HEK293 (cell line): ENCODE measurements around the gene FICD.

Source experiments
- EGR2 ChIP-seq: fragments of 450-650 bp; formaldehyde crosslinking; IDR thresholded peaks from 2 replicates; pipeline ENCODE4 v1.5.1; 2016; ENCODE audit warnings: low read depth, missing biosample characterization, missing genetic modification characterization
- ELK4 ChIP-seq: IDR thresholded peaks from 2 replicates; pipeline ENCODE4 v1.6.1; 2011; ENCODE audit warnings: mild to moderate bottlenecking, low read depth, low read length, borderline replicate concordance
- FEZF1 ChIP-seq: fragments of 450-650 bp; formaldehyde crosslinking; IDR thresholded peaks from 2 replicates; pipeline ENCODE4 v1.5.1; 2016; ENCODE audit warnings: missing biosample characterization, missing genetic modification characterization
- GLIS1 ChIP-seq: fragments of 450-650 bp; formaldehyde crosslinking; IDR thresholded peaks from 2 replicates; pipeline ENCODE4 v1.5.1; 2016; ENCODE audit warnings: missing biosample characterization, missing genetic modification characterization
- HOXA7 ChIP-seq: sonication (generic); formaldehyde crosslinking; IDR thresholded peaks from 2 replicates; pipeline ENCODE4 v1.8.1; 2022; ENCODE audit warnings: missing genetic modification reagents, borderline replicate concordance
- KLF8 ChIP-seq: fragments of 450-650 bp; formaldehyde crosslinking; IDR thresholded peaks from 2 replicates; pipeline ENCODE4 v1.5.1; 2016; ENCODE audit warnings: missing biosample characterization, missing genetic modification characterization
- PBX3 ChIP-seq: sonication (generic); formaldehyde crosslinking; IDR thresholded peaks from 2 replicates; pipeline ENCODE4 v1.8.1; 2022; ENCODE audit warnings: mild to moderate bottlenecking, moderate library complexity, missing genetic modification reagents
- SCRT2 ChIP-seq: fragments of 450-650 bp; formaldehyde crosslinking; IDR thresholded peaks from 2 replicates; pipeline ENCODE4 v1.5.1; 2016; ENCODE audit warnings: missing biosample characterization, missing genetic modification characterization
- TSHZ1 ChIP-seq: fragments of 450-650 bp; formaldehyde crosslinking; IDR thresholded peaks from 2 replicates; pipeline ENCODE4 v1.5.1; 2016; ENCODE audit warnings: missing biosample characterization, missing genetic modification characterization, borderline replicate concordance
- ZBTB1 ChIP-seq: fragments of 450-650 bp; formaldehyde crosslinking; IDR thresholded peaks from 2 replicates; pipeline ENCODE4 v1.5.1; 2016; ENCODE audit warnings: missing biosample characterization, missing genetic modification characterization
- ZBTB17 ChIP-seq: fragments of 450-650 bp; formaldehyde crosslinking; IDR thresholded peaks from 2 replicates; pipeline ENCODE4 v1.5.1; 2016; ENCODE audit warnings: missing biosample characterization, missing genetic modification characterization
- ZBTB20 ChIP-seq: fragments of 450-650 bp; formaldehyde crosslinking; IDR thresholded peaks from 2 replicates; pipeline ENCODE4 v1.5.1; 2016; ENCODE audit warnings: missing biosample characterization, missing genetic modification characterization
- ZBTB6 ChIP-seq: fragments of 450-650 bp; formaldehyde crosslinking; IDR thresholded peaks from 2 replicates; pipeline ENCODE4 v1.5.1; 2017; ENCODE audit warnings: missing biosample characterization, missing genetic modification characterization
- ZBTB8A ChIP-seq: fragments of 450-650 bp; formaldehyde crosslinking; IDR thresholded peaks from 2 replicates; pipeline ENCODE4 v1.5.1; 2016; ENCODE audit warnings: missing biosample characterization, missing genetic modification characterization
- ZNF10 ChIP-seq: fragments of 450-650 bp; formaldehyde crosslinking; IDR thresholded peaks from 2 replicates; pipeline ENCODE4 v1.5.1; 2017; ENCODE audit warnings: missing biosample characterization, missing genetic modification characterization
- ZNF121 ChIP-seq: fragments of 450-650 bp; formaldehyde crosslinking; IDR thresholded peaks from 2 replicates; pipeline ENCODE4 v1.5.1; 2016; ENCODE audit warnings: missing biosample characterization, missing genetic modification characterization
- ZNF211 ChIP-seq: fragments of 450-650 bp; formaldehyde crosslinking; IDR thresholded peaks from 2 replicates; pipeline ENCODE4 v1.5.1; 2016; ENCODE audit warnings: low read depth, missing biosample characterization, missing genetic modification characterization
- ZNF350 ChIP-seq: fragments of 450-650 bp; formaldehyde crosslinking; IDR thresholded peaks from 2 replicates; pipeline ENCODE4 v1.5.0; 2017; ENCODE audit warnings: missing biosample characterization, mild to moderate bottlenecking, missing genetic modification characterization
- ZNF362 ChIP-seq: fragments of 450-650 bp; formaldehyde crosslinking; IDR thresholded peaks from 2 replicates; pipeline ENCODE4 v1.5.1; 2016; ENCODE audit warnings: missing biosample characterization, missing genetic modification characterization
- ZNF426 ChIP-seq: fragments of 450-650 bp; formaldehyde crosslinking; IDR thresholded peaks from 2 replicates; pipeline ENCODE4 v1.5.1; 2017; ENCODE audit warnings: missing biosample characterization, missing genetic modification characterization, mild to moderate bottlenecking, inconsistent platforms, moderate library complexity
- ZNF549 ChIP-seq: fragments of 450-650 bp; IDR thresholded peaks from 2 replicates; pipeline ENCODE4 v1.5.1; 2018; ENCODE audit warnings: missing biosample characterization, missing genetic modification characterization, mild to moderate bottlenecking, inconsistent platforms, moderate library complexity
- ZNF555 ChIP-seq: fragments of 450-650 bp; formaldehyde crosslinking; conservative IDR thresholded peaks from 2 replicates; pipeline ENCODE4 v1.5.1; 2017; ENCODE audit warnings: missing biosample characterization, mild to moderate bottlenecking, missing genetic modification characterization, inconsistent platforms
- ZNF585B ChIP-seq: fragments of 450-650 bp; formaldehyde crosslinking; IDR thresholded peaks from 2 replicates; pipeline ENCODE4 v1.5.1; 2016; ENCODE audit warnings: missing biosample characterization, missing genetic modification characterization
- ZNF670 ChIP-seq: fragments of 450-650 bp; formaldehyde crosslinking; IDR thresholded peaks from 2 replicates; pipeline ENCODE4 v1.5.1; 2016; ENCODE audit warnings: missing biosample characterization, missing genetic modification characterization, low read depth
- ZNF677 ChIP-seq: fragments of 450-650 bp; IDR thresholded peaks from 2 replicates; pipeline ENCODE4 v1.5.0; 2018; ENCODE audit warnings: missing biosample characterization, mild to moderate bottlenecking, missing genetic modification characterization, moderate library complexity
- ZSCAN4 ChIP-seq: fragments of 450-650 bp; formaldehyde crosslinking; IDR thresholded peaks from 2 replicates; pipeline ENCODE4 v1.5.1; 2017; ENCODE audit warnings: missing biosample characterization, missing genetic modification characterization
- ZSCAN5A ChIP-seq: fragments of 450-650 bp; formaldehyde crosslinking; IDR thresholded peaks from 2 replicates; pipeline ENCODE4 v1.5.1; 2016; ENCODE audit warnings: missing biosample characterization, missing genetic modification characterization

The FICD gene

GRCh38 chr12:108514468-108514972 lies 557 bp upstream of the FICD start (continued):
- TF ChIP-seq PBX3 (no peak), ZBTB17 (tag by site-specific recombination) (no peak), ZNF121 (tag by site-specific recombination) (peak; percentile 38; the same call in 1 of the 2 replicates), ZSCAN5A (tag by site-specific recombination) (no peak), KLF8 (tag by site-specific recombination) (no peak), FEZF1 (tag by site-specific recombination) (no peak), GLIS1 (tag by site-specific recombination) (no peak), ZNF211 (no peak), ZNF670 (tag by site-specific recombination) (no peak), SCRT2 (tag by site-specific recombination) (peak; percentile 21; the same call in 1 of the 2 replicates), ELK4 (no peak), ZBTB20 (tag by site-specific recombination) (no peak), ZNF677 (tag by site-specific recombination) (no peak), ZNF426 (tag by site-specific recombination) (no peak), ZBTB1 (tag by site-specific recombination) (no peak), ZBTB8A (tag by site-specific recombination) (no peak), TSHZ1 (no peak), EGR2 (tag by site-specific recombination) (no peak), ZBTB6 (tag by site-specific recombination) (no peak), ZNF350 (tag by site-specific recombination) (no peak), ZNF585B (tag by site-specific recombination) (peak; percentile 32; the same call in 1 of the 2 replicates), ZSCAN4 (no peak), ZNF10 (tag by site-specific recombination) (peak; percentile 92), HOXA7 (CRISPR knock-in tag) (no peak), ZNF555 (tag by site-specific recombination) (no peak), ZNF549 (tag by site-specific recombination) (no peak), ZNF362 (tag by site-specific recombination) (no peak)
- TF ChIP-seq, all 188 proteins: peak for 11
